HG02973 (cell line): ENCODE results near the gene RNF112.
"Not testable (repeated sequence)": the region's sequence is repeated elsewhere in the genome, so short reads cannot be mapped to it uniquely, and the experiment has no call there.

Experiments
- ATAC-seq: cut with Tn5 transposase; IDR thresholded peaks from one replicate; pipeline ENCODE4 v1.9.1; 2021; ENCODE audit warnings: moderate library complexity; ENCODE audit not compliant: unreplicated experiment

The RNF112 gene

GRCh38 chr17:19446577-19446976 is 35.5 kb downstream of the RNF112 start:
- ATAC-seq, result not testable (repeated sequence)

- ATAC-seq, result no peak
Measured at GRCh38 chr17:19447085-19447583, 36.1 kb downstream of the RNF112 start.

- no peak for ATAC-seq
Measured at GRCh38 chr17:19448341-19449268, 37.6 kb downstream of the RNF112 start.

- ATAC-seq, result no peak
Measured at GRCh38 chr17:19449656-19450055, 38.6 kb downstream of the RNF112 start.

- no peak for ATAC-seq
Measured at GRCh38 chr17:19453296-19453695, 42.3 kb downstream of the RNF112 start.

GRCh38 chr17:19454074-19454473 is 43.0 kb downstream of the RNF112 start:
- ATAC-seq, result no peak

GRCh38 chr17:19456016-19456927 is 45.2 kb downstream of the RNF112 start:
- no peak for ATAC-seq

- ATAC-seq, result no peak
Measured at GRCh38 chr17:19457046-19457445, 46.0 kb downstream of the RNF112 start.

GRCh38 chr17:19457830-19458271 is 46.8 kb downstream of the RNF112 start:
- no peak for ATAC-seq

GRCh38 chr17:19458481-19458880 is 47.4 kb downstream of the RNF112 start:
- ATAC-seq, result not testable (repeated sequence)

GRCh38 chr17:19459018-19459655 is 48.1 kb downstream of the RNF112 start:
- not testable (repeated sequence) for ATAC-seq

GRCh38 chr17:19460700-19461099 is 49.7 kb downstream of the RNF112 start:
- ATAC-seq, result no peak

- ATAC-seq, result no peak
Measured at GRCh38 chr17:19461116-19461515, 50.1 kb downstream of the RNF112 start.

- ATAC-seq, result no peak
Measured at GRCh38 chr17:19461681-19462080, 50.6 kb downstream of the RNF112 start.

- ATAC-seq, result not testable (repeated sequence)
Measured at GRCh38 chr17:19462456-19463035, 51.5 kb downstream of the RNF112 start.

GRCh38 chr17:19464031-19465026 is 53.3 kb downstream of the RNF112 start:
- no peak for ATAC-seq
